Progenitor cell of endocrine pancreas (in vitro differentiated cells): ENCODE measurements around the gene HOXD11. TPM values are rescaled to one million over a fixed set of nuclear protein-coding genes. Genes with fewer than 3 reads are reported as not detected.

Experiments
- DNase-seq: peaks from one replicate; pipeline ENCODE4 v3.0.0; 2021; ENCODE audit warnings: low spot score; ENCODE audit not compliant: unreplicated experiment
- H3K27ac Mint-ChIP-seq: 2 replicates; pipeline ENCODE4 v1.8.0; 2021; ENCODE audit warnings: mild to moderate bottlenecking, moderate library complexity, mixed read lengths
- H3K27me3 Mint-ChIP-seq: 2 replicates; pipeline ENCODE4 v1.8.0; 2021; ENCODE audit warnings: mixed read lengths
- H3K36me3 Mint-ChIP-seq: 2 replicates; pipeline ENCODE4 v1.8.0; 2022; ENCODE audit warnings: mixed read lengths; ENCODE audit not compliant: insufficient read depth
- H3K4me1 Mint-ChIP-seq: 2 replicates; pipeline ENCODE4 v1.8.0; 2021; ENCODE audit warnings: low read depth, mixed read lengths
- H3K4me3 Mint-ChIP-seq: 2 replicates; pipeline ENCODE4 v1.8.0; 2021; ENCODE audit warnings: low read depth, mild to moderate bottlenecking, moderate library complexity, mixed read lengths
- H3K9me3 Mint-ChIP-seq: 2 replicates; pipeline ENCODE4 v1.8.0; 2021; ENCODE audit warnings: low read depth, mixed read lengths
- CTCF ChIP-seq: fragments of 200-600 bp; sonication (generic); IDR thresholded peaks from one replicate; pipeline ENCODE4 v1.5.0; 2021; ENCODE audit warnings: antibody characterized with exemption, mild to moderate bottlenecking; ENCODE audit not compliant: unreplicated experiment
- total RNA-seq: library from RNA; stranded (reverse); gene quantifications from 2 replicates; pipeline ENCODE4 v1.2.1, GENCODE V29; 2021

The HOXD11 gene
- total RNA-seq, 1 donor from 2014 or later: not detected

- H3K9me3 Mint-ChIP-seq: no peaks in the 10 kb centered on the region
- peaks cover 3% of the 10 kb centered on the region for H3K4me1 Mint-ChIP-seq
- no peak overlapping the region for H3K4me3 Mint-ChIP-seq
- DNase-seq: no peak
- H3K27ac Mint-ChIP-seq: no peak overlapping the region
- no peaks in the 10 kb centered on the region for H3K36me3 Mint-ChIP-seq
- no peak for TF ChIP-seq CTCF
- H3K27me3 Mint-ChIP-seq: peaks cover 90% of the 10 kb centered on the region
Measured at GRCh38 chr2:176107731-176108181, 676 bp downstream of the HOXD11 start.

GRCh38 chr2:176109192-176109901 lies 2.3 kb downstream of the HOXD11 start:
- Mint-ChIP-seq H3K36me3 (no peaks in the 10 kb centered on the region), H3K27ac (peak overlapping the region; percentile 41), H3K27me3 (peaks cover 90% of the 10 kb centered on the region), H3K9me3 (no peaks in the 10 kb centered on the region), H3K4me1 (peaks cover 3% of the 10 kb centered on the region), H3K4me3 (no peak overlapping the region)
- no peak for TF ChIP-seq CTCF
- DNase-seq: no peak

- peaks cover 90% of the 10 kb centered on the region for H3K27me3 Mint-ChIP-seq
Measured at GRCh38 chr2:176109946-176110345, 2.9 kb downstream of the HOXD11 start.

GRCh38 chr2:176110415-176111308 lies 3.6 kb downstream of the HOXD11 start:
- Mint-ChIP-seq H3K4me1 (peaks cover 3% of the 10 kb centered on the region), H3K27me3 (peaks cover 89% of the 10 kb centered on the region), H3K36me3 (no peaks in the 10 kb centered on the region), H3K27ac (no peak overlapping the region), H3K4me3 (no peak overlapping the region), H3K9me3 (no peaks in the 10 kb centered on the region)
- no peak for DNase-seq
- TF ChIP-seq CTCF: no peak

More at GRCh38 chr2:176109946-176110345, 2.9 kb downstream of the HOXD11 start:
- no peaks in the 10 kb centered on the region for H3K9me3 Mint-ChIP-seq
- DNase-seq: no peak
- H3K36me3 Mint-ChIP-seq: no peaks in the 10 kb centered on the region
- peaks cover 3% of the 10 kb centered on the region for H3K4me1 Mint-ChIP-seq
- no peak overlapping the region for H3K27ac Mint-ChIP-seq
- no peak for TF ChIP-seq CTCF
- no peak overlapping the region for H3K4me3 Mint-ChIP-seq

- no peak overlapping the region for H3K4me3 Mint-ChIP-seq
Measured at GRCh38 chr2:176111309-176111663, 4.2 kb downstream of the HOXD11 start.

More at GRCh38 chr2:176111309-176111663, 4.2 kb downstream of the HOXD11 start:
- H3K4me1 Mint-ChIP-seq: peaks cover 3% of the 10 kb centered on the region
- no peaks in the 10 kb centered on the region for H3K9me3 Mint-ChIP-seq
- no peak overlapping the region for H3K27ac Mint-ChIP-seq
- peaks cover 89% of the 10 kb centered on the region for H3K27me3 Mint-ChIP-seq
- no peak for DNase-seq
- TF ChIP-seq CTCF: peak; percentile 76
- H3K36me3 Mint-ChIP-seq: no peaks in the 10 kb centered on the region
